Prostate gland (tissue), 2 donors: Measurements from ENCODE around the gene KCNAB1. TPM values are rescaled to one million over a fixed set of nuclear protein-coding genes. Genes with fewer than 3 reads are reported as not detected.

Source experiments
- DNase-seq: peaks from one replicate; pipeline ENCODE4 v3.0.0-alpha.2; 2019; ENCODE audit warnings: low spot score
- H3K27ac ChIP-seq, 2 donors: fragments of 200-600 bp; sonication (generic); 2 replicates each; pipeline ENCODE4 v1.5.1; 2017 to 2019
- H3K27me3 ChIP-seq: fragments of 200-600 bp; sonication (generic); replicated peaks from 2 replicates; pipeline ENCODE4 v1.5.1; 2019; ENCODE audit not compliant: insufficient read depth
- H3K36me3 ChIP-seq, 2 donors: fragments of 200-600 bp; sonication (generic); 1 replicate in 1 of 2; 2 replicates in 1 of 2; pipeline versions ENCODE4 v1.5.1 to v1.8.1; 2017 to 2019
- H3K4me1 ChIP-seq: fragments of 200-600 bp; sonication (generic); replicated peaks from 2 replicates; pipeline ENCODE4 v1.5.1; 2019
- H3K4me3 ChIP-seq, 2 donors: fragments of 200-600 bp; sonication (generic); 2 replicates each; pipeline ENCODE4 v1.5.1; 2017 to 2019
- H3K9me3 ChIP-seq: fragments of 200-600 bp; sonication (generic); 2 replicates; pipeline ENCODE4 v1.5.1; 2017
- POLR2A ChIP-seq: fragments of 450-650 bp; IDR thresholded peaks from one replicate; pipeline ENCODE4 v1.6.1; 2016; ENCODE audit warnings: antibody characterized with exemption, mild to moderate bottlenecking
- POLR2AphosphoS5 ChIP-seq: sonication (generic); formaldehyde crosslinking; IDR thresholded peaks from one replicate; pipeline ENCODE4 v1.6.1; 2017; ENCODE audit warnings: antibody characterized with exemption
- WGBS: methylation state at CpG from one replicate; pipeline ENCODE4 v1.1.5; 2018; 5-methylcytosine and 5-hydroxymethylcytosine counted together
- intact Hi-C: fragments of 100-400 bp; cut with DNase I; formaldehyde crosslinking; loops from one replicate; pipeline ENCODE4 v1.14.2; 2022
- total RNA-seq, 2 donors: library from RNA; depleted of rRNA; stranded (reverse); fragments of >200 nt; gene quantifications; one replicate each; pipeline ENCODE4 v1.1.0, GENCODE V29; 2016
- TF ChIP-seq, protein P1 (sequence below), 4 experiments: fragments of 200-600 bp in 2 of 4; fragments of 450-650 bp in 2 of 4; sonication (generic) in 2 of 4; IDR thresholded peaks; 1 replicate in 3 of 4; 2 replicates in 1 of 4; pipeline ENCODE4 v1.5.1; 2016 to 2019; ENCODE audit warnings: antibody characterized with exemption in 4 of 4, mild to moderate bottlenecking in 2 of 4, moderate library complexity in 2 of 4

Gene KCNAB1
- total RNA-seq, 2 donors from 2014 or later = 5.2 to 9.5 TPM

DNA sequence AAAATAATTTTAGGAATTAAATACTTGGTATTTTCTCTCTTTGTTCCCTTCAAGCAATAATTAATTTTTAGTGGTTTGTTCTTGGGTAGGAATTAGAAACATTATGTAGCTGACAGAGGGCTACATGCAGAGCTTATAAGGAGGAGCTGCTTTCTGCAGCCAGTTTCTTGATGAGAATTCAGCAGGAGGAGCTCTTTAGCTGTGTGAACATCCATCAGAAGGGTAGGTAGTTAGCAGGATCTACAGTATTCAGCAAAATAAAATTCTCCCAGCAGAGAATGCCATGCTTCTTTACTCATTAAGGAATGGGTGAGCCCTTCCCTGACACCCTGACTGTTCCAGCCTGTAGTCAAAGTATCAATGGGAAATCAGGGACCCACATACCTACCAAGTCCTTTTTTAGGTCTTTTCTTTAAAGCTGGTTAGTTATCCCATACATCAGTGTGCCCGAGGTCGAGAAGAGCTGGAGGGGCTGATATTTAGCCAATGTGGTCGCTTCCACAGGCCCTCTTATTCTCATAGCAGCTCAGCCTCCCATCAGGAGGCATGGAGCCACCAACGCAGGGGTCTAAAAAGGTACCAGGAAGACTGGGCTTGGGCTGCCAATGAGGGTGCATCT is 54.0 kb downstream of the KCNAB1 start:
- WGBS = 93% methylated on average over 4 of the region's 4 CpGs
- Histone ChIP-seq H3K27me3 (no peaks in the 10 kb centered on the region), H3K4me1 (no peaks in the 10 kb centered on the region), H3K36me3 (no peaks in the 10 kb centered on the region), H3K27ac (no peak overlapping the region), H3K9me3 (no peaks in the 10 kb centered on the region), H3K4me3 (no peak overlapping the region)
- TF ChIP-seq POLR2A (no peak), POLR2AphosphoS5 (no peak)
- TF ChIP-seq, protein P1, sequence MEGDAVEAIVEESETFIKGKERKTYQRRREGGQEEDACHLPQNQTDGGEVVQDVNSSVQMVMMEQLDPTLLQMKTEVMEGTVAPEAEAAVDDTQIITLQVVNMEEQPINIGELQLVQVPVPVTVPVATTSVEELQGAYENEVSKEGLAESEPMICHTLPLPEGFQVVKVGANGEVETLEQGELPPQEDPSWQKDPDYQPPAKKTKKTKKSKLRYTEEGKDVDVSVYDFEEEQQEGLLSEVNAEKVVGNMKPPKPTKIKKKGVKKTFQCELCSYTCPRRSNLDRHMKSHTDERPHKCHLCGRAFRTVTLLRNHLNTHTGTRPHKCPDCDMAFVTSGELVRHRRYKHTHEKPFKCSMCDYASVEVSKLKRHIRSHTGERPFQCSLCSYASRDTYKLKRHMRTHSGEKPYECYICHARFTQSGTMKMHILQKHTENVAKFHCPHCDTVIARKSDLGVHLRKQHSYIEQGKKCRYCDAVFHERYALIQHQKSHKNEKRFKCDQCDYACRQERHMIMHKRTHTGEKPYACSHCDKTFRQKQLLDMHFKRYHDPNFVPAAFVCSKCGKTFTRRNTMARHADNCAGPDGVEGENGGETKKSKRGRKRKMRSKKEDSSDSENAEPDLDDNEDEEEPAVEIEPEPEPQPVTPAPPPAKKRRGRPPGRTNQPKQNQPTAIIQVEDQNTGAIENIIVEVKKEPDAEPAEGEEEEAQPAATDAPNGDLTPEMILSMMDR (IDR thresholded peaks at IDR 0.05) = peak in 1 of 4 experiments; percentile 21
- no peak for DNase-seq
- intact Hi-C loops = no loop called here

DNA sequence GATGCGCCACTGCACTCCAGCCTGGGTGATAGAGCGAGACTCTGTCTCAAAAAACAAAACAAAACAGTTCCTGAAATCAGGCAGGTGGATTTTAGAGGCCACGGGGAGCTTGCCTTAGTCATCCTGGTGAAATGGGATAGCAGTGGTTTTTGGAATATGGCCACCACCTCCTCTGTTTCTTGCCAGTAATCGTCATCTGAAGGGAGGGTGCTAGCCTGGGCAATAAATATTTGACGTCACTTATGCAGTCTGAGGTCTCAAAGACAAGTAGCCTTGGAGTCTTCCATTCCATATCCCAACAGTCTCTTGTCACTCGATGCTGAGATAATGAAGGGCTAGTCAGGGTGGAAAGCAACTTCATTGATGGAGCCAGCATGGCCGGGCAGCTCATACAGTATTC is 55.2 kb downstream of the KCNAB1 start:
- no peaks in the 10 kb centered on the region for H3K9me3 ChIP-seq
- H3K36me3 ChIP-seq = no peaks in the 10 kb centered on the region
- WGBS = 85% methylated on average over 7 of the region's 7 CpGs
- intact Hi-C loops = no loop called here
- H3K27me3 ChIP-seq = no peaks in the 10 kb centered on the region
- no peak overlapping the region for H3K27ac ChIP-seq
- H3K4me3 ChIP-seq = no peak overlapping the region
- DNase-seq = no peak
- no peaks in the 10 kb centered on the region for H3K4me1 ChIP-seq
- TF ChIP-seq, protein P1 (IDR thresholded peaks at IDR 0.05) = no peak
- TF ChIP-seq POLR2AphosphoS5 = no peak

DNA sequence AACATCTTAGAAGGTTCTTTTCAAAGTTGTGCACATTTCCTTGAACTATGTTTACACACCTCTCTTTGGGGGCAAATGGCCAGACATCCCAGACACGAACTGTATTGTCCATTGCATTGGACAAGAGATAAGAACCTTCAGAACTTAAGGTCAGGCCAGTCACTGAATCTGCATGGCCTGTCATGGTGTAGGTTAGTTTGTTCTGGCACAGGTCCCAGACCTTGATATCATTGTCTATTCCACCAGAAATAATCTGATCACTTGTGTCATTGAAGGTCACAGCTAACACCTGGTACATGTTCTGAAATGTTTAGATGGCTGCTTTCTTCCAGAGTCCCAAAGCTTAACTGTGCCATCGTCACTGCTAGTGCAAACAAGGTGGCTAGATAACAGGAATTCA is 55.7 kb downstream of the KCNAB1 start:
- Histone ChIP-seq H3K4me1 (no peaks in the 10 kb centered on the region), H3K36me3 (no peaks in the 10 kb centered on the region), H3K9me3 (no peaks in the 10 kb centered on the region), H3K27me3 (no peaks in the 10 kb centered on the region), H3K4me3 (no peak overlapping the region), H3K27ac (no peak overlapping the region)
- intact Hi-C loops = no loop called here
- no peak for DNase-seq
- TF ChIP-seq, protein P1 (IDR thresholded peaks at IDR 0.05) = no peak
- TF ChIP-seq POLR2AphosphoS5 = no peak
- no peak for TF ChIP-seq POLR2A
- 68% methylated on average over 2 of the region's 2 CpGs for WGBS

DNA sequence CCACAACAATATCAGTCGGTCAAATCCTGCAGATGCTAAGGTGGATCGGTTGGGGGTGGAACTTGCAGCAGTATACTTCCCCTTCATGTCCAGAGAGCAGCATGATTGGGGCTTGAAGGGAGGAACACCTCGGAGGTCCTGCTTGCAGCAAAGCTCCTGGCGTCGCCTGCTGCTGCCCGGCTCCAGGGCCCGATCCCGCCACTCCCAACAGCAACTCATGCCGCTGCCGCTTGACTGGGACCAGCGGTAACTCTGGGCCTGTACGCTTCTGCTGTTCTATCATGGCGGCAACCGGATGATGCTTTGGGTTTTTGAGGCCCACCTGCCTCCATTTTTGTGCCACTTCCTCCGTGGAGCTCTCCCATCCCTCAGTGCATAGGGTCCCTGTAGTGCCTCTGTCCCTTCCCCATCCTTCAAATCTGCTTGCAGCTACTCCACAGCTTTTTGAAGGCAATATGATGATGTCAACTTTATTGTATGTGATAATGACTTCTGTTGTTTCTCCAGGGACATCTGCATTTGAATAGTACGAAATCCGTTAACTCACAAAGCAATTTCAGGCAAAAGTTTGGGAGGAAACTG is 56.3 kb downstream of the KCNAB1 start:
- no peaks in the 10 kb centered on the region for H3K4me1 ChIP-seq
- no peak overlapping the region for H3K4me3 ChIP-seq
- TF ChIP-seq, protein P1 (IDR thresholded peaks at IDR 0.05) = no peak
- TF ChIP-seq POLR2AphosphoS5 = no peak
- TF ChIP-seq POLR2A = no peak
- no peak overlapping the region for H3K27ac ChIP-seq
- DNase-seq = no peak
- H3K27me3 ChIP-seq = no peaks in the 10 kb centered on the region
- WGBS = 98% methylated on average over 17 of the region's 17 CpGs
- intact Hi-C loops = no loop called here
- no peaks in the 10 kb centered on the region for H3K36me3 ChIP-seq
- H3K9me3 ChIP-seq = no peaks in the 10 kb centered on the region

DNA sequence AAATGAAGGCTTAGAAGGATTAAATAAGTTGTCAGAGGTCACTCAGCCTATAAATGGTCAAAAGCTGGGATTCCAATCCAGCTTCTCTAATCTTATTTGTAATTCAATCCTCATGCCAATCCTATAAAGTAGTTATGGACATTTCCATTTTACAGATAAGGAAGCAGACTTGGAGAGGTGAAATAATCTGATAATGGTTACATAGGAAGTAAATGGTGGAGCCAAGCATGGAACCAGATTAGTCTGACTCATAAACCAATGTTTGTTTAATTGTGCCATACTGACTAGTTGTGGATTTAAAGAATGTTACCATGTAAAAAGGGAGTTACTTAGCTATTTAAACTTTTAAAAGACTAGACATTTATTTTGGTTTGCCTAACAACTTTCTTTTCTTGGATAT is 59.7 kb downstream of the KCNAB1 start:
- Histone ChIP-seq H3K9me3 (no peaks in the 10 kb centered on the region), H3K27me3 (no peaks in the 10 kb centered on the region), H3K36me3 (no peaks in the 10 kb centered on the region), H3K27ac (no peak overlapping the region), H3K4me3 (no peak overlapping the region), H3K4me1 (no peaks in the 10 kb centered on the region)
- DNase-seq = no peak
- TF ChIP-seq POLR2AphosphoS5 (no peak), POLR2A (no peak)
- TF ChIP-seq, protein P1 (IDR thresholded peaks at IDR 0.05) = no peak
- intact Hi-C loops = no loop called here
